CD8-positive, alpha-beta memory T cell (primary cell): ENCODE data around the gene RBM20. TPM values are rescaled to one million over a fixed set of nuclear protein-coding genes. Genes with fewer than 3 reads are reported as not detected.

ENCODE experiments used
- CTCF ChIA-PET: fragments of 350-600 bp; sonication (Branson Sonifier 250); formaldehyde crosslinking; loops from one replicate; lab custom pipeline; 2021; ENCODE audit warnings: antibody characterized with exemption; lab: Charles Lee
- POLR2A ChIA-PET: fragments of 350-600 bp; sonication (Branson Sonifier 250); formaldehyde crosslinking; loops from one replicate; lab custom pipeline; 2021; ENCODE audit warnings: antibody characterized with exemption; lab: Charles Lee
- DNase-seq, 5 donors: peaks; one replicate each; pipeline versions ENCODE4 v3.0.0 to v3.0.0-alpha.2; 2020 to 2022; ENCODE audit warnings: mixed read lengths in 1 of 5
- H3K27ac ChIP-seq: one replicate; pipeline ENCODE4 v1.7.0; 2013; ENCODE audit warnings: low read depth, mild to moderate bottlenecking, low read length, moderate library complexity
- H3K27me3 ChIP-seq: 2 replicates; pipeline ENCODE4 v1.7.0; 2013; ENCODE audit warnings: low read length, mild to moderate bottlenecking; ENCODE audit not compliant: insufficient read depth, poor library complexity, severe bottlenecking
- H3K36me3 ChIP-seq: 2 replicates; pipeline ENCODE4 v1.7.0; 2013; ENCODE audit warnings: mild to moderate bottlenecking, low read length, moderate library complexity; ENCODE audit not compliant: insufficient read depth
- H3K4me1 ChIP-seq: 2 replicates; pipeline ENCODE4 v1.7.0; 2013; ENCODE audit warnings: mild to moderate bottlenecking, low read length, moderate library complexity; ENCODE audit not compliant: insufficient read depth
- H3K4me3 ChIP-seq: 2 replicates; pipeline ENCODE4 v1.7.0; 2013; ENCODE audit warnings: mild to moderate bottlenecking, low read length
- H3K9me3 ChIP-seq: 2 replicates; pipeline ENCODE4 v1.7.0; 2013; ENCODE audit warnings: mild to moderate bottlenecking, low read length
- H3K27ac Mint-ChIP-seq, 8 donors: one replicate each; pipeline ENCODE4 v1.8.0; 2020 to 2021; ENCODE audit warnings: mixed read lengths in 8 of 8, mild to moderate bottlenecking in 6 of 8, inconsistent platforms in 3 of 8, moderate library complexity in 3 of 8
- H3K27me3 Mint-ChIP-seq, 2 donors: one replicate each; pipeline ENCODE4 v1.8.0; 2020 to 2021; ENCODE audit warnings: mixed read lengths in 2 of 2, mild to moderate bottlenecking in 1 of 2, moderate library complexity in 1 of 2
- H3K36me3 Mint-ChIP-seq, 3 donors: one replicate each; pipeline ENCODE4 v1.8.0; 2020 to 2021; ENCODE audit warnings: mixed read lengths in 3 of 3, inconsistent platforms in 1 of 3, mild to moderate bottlenecking in 1 of 3
- H3K4me1 Mint-ChIP-seq, 3 donors: one replicate each; pipeline ENCODE4 v1.8.0; 2020 to 2021; ENCODE audit warnings: mixed read lengths in 3 of 3, inconsistent platforms in 1 of 3, mild to moderate bottlenecking in 1 of 3
- H3K4me3 Mint-ChIP-seq, 7 donors: one replicate each; pipeline ENCODE4 v1.8.0; 2020 to 2021; ENCODE audit warnings: mixed read lengths in 7 of 7, mild to moderate bottlenecking in 6 of 7, moderate library complexity in 4 of 7, inconsistent platforms in 2 of 7
- H3K9me3 Mint-ChIP-seq, 5 donors: one replicate each; pipeline ENCODE4 v1.8.0; 2020 to 2022; ENCODE audit warnings: mixed read lengths in 5 of 5, mild to moderate bottlenecking in 3 of 5, moderate library complexity in 2 of 5, inconsistent platforms in 1 of 5
- polyA plus RNA-seq: library from polyadenylated mRNA; unstranded; fragments of 300-500 nt; fragmentation: Illumina TruSeq; gene quantifications from one replicate; pipeline ENCODE4 v1.2.3, GENCODE V29; 2021
- total RNA-seq, 2 experiments: library from RNA; stranded (reverse); gene quantifications; one replicate each; pipeline ENCODE4 v1.2.3, GENCODE V29; 2021

The RBM20 gene
- total and polyA plus RNA-seq, 3 experiments from 2014 or later: 0.07 to 0.09 TPM; not detected in 1

DNA sequence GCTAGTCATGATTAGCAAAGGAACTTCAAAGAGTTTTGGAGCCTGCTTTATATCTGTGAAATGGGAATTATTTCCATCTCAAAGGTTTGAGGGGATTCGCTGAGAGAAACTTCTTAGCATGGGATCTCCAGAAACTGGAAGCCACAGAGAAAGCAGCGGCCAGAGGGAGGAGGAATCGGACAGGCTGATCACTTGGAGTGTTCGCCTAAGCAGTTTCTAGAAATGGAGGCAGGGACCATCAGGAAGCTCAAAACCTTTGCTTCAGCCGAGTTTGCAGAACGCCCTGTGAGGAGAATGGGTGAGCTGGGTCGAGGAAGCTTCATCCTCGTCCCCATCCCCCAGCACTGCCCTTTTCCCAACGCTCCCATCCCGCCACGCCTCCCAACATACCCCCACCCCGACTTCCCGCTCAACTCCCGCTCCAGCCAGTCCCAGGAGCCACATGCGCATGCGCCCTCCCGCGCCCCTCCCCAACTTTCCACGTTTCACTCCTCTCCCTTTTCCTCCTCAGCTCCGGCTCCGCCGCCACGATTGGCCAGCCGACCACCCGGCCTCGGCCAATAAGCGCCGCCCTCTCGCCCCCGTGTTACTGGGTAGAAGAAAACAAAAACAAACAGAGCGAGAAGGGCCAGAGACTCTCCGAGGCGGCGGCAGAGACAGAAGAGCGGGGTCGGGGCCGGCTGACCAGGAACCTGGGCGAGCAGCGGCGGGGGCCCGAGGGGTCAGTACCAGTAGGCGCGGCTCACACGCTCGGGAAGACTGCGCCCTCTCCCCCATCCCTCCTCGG, 227.4 kb downstream of the RBM20 start, which contains the start of gene PDCD4:
TSS of gene PDCD4 (plus strand) at position 631 of the 787 bp plus-strand sequence. CDS start 4,100 bp downstream, outside the sequence.
- peaks cover 68 to 77% (median 69%) of the 10 kb centered on the region in 3 donors for H3K4me1 Mint-ChIP-seq

DNA sequence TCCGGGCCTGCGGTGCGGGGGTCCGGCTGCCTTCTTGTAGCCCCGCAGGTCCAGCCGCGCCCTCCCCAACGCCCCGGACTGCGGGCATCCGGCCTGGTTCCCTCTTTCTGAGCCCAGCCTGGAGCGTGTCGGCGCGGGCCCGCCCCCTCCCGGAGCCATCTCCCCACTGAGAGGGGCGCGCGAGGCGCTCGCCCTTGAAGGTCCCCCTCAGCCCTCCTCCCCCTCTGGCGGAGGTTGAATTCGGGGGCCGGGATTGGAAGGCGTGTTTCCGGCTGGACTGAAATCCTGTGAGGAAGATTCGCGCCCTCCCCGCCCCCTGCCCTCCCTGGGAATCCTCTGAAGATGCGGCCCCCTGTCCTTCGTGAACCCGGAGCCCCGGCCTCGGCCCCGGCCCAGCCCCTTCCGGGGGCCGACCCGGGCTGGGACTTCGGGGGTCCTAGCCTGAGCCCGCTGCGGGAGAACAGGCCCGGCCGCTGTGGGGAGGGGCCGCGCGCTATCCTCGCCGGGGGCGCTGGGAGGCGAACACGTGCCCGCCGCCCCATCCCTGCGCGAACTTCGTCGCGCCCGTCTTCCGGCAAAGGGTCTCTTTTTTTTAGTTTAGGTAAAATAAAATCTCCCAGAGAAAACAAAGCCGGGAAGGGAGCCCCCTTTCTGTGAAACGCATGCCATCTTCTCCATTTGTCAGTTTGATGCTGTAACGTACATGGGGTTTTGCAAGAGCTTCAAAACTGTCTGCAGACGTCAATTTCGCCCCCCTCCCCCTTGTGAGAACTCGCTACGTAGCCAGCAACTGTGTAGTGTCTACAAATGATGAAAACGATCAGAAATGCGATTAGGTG, 228.2 kb downstream of the RBM20 start:
- Mint-ChIP-seq H3K27ac (peak overlapping the region; percentile 97 to 98 (median 98)), H3K36me3 (peaks cover 4 to 44% (median 6%) of the 10 kb centered on the region in 3 donors), H3K27me3 (peaks cover 0 to 1% of the 10 kb centered on the region in 2 donors), H3K9me3 (no peaks in the 10 kb centered on the region), H3K4me3 (peak overlapping the region; percentile 90 to 100 (median 95)), H3K4me1 (peaks cover 64 to 75% (median 67%) of the 10 kb centered on the region in 3 donors)
- no peaks in the 10 kb centered on the region for H3K36me3 ChIP-seq
- peaks cover 72% of the 10 kb centered on the region for H3K4me1 ChIP-seq
- ChIA-PET POLR2A (interaction anchor here (0.6 to 2.8 kb wide), 17 partner anchors 8 to 662 kb away, joined by 3 to 54 read pairs (median 4); partner anchors contain the start of genes BBIP1 and SHOC2), CTCF (interaction anchor here (0.6 to 2.3 kb wide), 17 partner anchors 11 to 98 kb away, joined by 3 to 20 read pairs (median 4); partner anchors contain the start of gene BBIP1)
- H3K9me3 ChIP-seq: no peaks in the 10 kb centered on the region
- H3K27ac ChIP-seq: peak overlapping the region; percentile 77
- no peaks in the 10 kb centered on the region for H3K27me3 ChIP-seq
- peak overlapping the region; percentile 68 for H3K4me3 ChIP-seq
- peak; percentile 77 to 94 (median 89) for DNase-seq

More for the DNA sequence above, 227.4 kb downstream of the RBM20 start, which contains the start of gene PDCD4:
- Histone ChIP-seq H3K27me3 (no peaks in the 10 kb centered on the region), H3K27ac (peak within 1 kb of the TSS; percentile 77), H3K4me1 (peaks cover 74% of the 10 kb centered on the region), H3K4me3 (peak within 1 kb of the TSS; percentile 68), H3K9me3 (no peaks in the 10 kb centered on the region), H3K36me3 (no peaks in the 10 kb centered on the region)
- Mint-ChIP-seq H3K27ac (peak within 1 kb of the TSS; percentile 97 to 100 (median 98)), H3K4me3 (peak within 1 kb of the TSS; percentile 90 to 100 (median 95)), H3K36me3 (peaks cover 3 to 39% (median 4%) of the 10 kb centered on the region in 3 donors), H3K27me3 (peaks cover 0 to 1% of the 10 kb centered on the region in 2 donors), H3K9me3 (no peaks in the 10 kb centered on the region)
- ChIA-PET CTCF (interaction anchor here (0.7 to 1.1 kb wide), 10 partner anchors 10 to 73 kb away, joined by 3 to 10 read pairs (median 4); partner anchors contain the start of genes BBIP1 and SHOC2), POLR2A (interaction anchor here (0.8 to 2.8 kb wide), 12 partner anchors 9 to 107 kb away, joined by 3 to 54 read pairs (median 4); partner anchors contain the start of genes BBIP1 and SHOC2)
- peak; percentile 91 to 97 (median 95) for DNase-seq

DNA sequence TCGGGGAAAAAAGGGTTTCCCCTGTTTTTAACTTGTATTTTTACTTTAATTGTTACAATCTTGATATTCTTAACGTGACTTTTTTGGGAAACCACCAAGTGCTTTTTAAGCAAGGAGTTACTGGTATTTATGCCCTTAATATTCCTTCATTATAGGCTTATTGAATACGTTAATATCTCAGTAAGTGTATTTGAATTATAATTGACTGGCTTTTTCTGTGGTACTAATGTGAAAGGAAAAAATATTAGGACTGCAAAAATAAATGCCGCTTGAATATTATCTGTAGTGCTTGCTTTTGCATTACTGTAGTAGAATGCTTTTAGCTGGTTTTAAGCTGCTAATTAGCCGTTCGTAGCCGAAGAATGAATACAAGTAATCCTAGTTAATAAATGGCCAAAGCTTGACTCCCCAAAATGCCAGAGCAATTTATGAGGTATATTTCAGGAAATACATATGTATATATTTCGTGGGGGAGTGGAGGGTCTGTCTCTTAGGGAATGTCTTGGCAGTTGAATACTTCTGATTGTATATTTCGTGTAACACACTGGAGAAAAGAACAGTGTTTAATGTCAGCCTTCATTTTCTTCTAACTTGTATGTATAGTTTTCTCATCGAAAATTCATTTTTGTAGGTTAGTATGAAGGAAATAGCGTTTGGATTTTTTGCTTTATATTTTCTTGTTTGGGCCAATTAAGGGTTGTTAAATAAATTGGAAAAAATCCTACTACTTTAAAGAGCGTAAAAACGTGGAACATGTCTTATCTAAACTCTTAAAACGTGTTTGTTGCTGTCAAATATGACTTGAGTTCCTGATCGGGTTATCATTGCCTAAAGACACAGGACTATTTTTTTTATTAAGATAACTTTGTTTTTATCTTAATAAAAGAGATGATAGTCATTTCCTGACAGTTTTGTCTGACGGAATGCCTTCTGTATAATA, 229.1 kb downstream of the RBM20 start:
- H3K9me3 Mint-ChIP-seq: no peaks in the 10 kb centered on the region
- H3K27me3 Mint-ChIP-seq: peaks cover 0 to 1% of the 10 kb centered on the region in 2 donors
- Histone ChIP-seq H3K4me1 (peaks cover 68% of the 10 kb centered on the region), H3K36me3 (peaks cover 7% of the 10 kb centered on the region), H3K4me3 (peak overlapping the region; percentile 68), H3K27ac (peak overlapping the region; percentile 77), H3K27me3 (no peaks in the 10 kb centered on the region), H3K9me3 (no peaks in the 10 kb centered on the region)
- DNase-seq: no peak
- peaks cover 4 to 53% (median 6%) of the 10 kb centered on the region in 3 donors for H3K36me3 Mint-ChIP-seq
- ChIA-PET CTCF (interaction anchor here (0.6 to 2.3 kb wide), 15 partner anchors 12 to 99 kb away, joined by 3 to 20 read pairs (median 4); partner anchors contain the start of gene BBIP1), POLR2A (interaction anchor here (0.6 to 2.8 kb wide), 11 partner anchors 9 to 662 kb away, joined by 3 to 54 read pairs (median 4); partner anchors contain the start of genes BBIP1 and SHOC2)
- H3K4me3 Mint-ChIP-seq: peak overlapping the region; percentile 90 to 100 (median 95)
- peak overlapping the region; percentile 86 to 98 (median 98) for H3K27ac Mint-ChIP-seq
- peaks cover 64 to 75% (median 67%) of the 10 kb centered on the region in 3 donors for H3K4me1 Mint-ChIP-seq

DNA sequence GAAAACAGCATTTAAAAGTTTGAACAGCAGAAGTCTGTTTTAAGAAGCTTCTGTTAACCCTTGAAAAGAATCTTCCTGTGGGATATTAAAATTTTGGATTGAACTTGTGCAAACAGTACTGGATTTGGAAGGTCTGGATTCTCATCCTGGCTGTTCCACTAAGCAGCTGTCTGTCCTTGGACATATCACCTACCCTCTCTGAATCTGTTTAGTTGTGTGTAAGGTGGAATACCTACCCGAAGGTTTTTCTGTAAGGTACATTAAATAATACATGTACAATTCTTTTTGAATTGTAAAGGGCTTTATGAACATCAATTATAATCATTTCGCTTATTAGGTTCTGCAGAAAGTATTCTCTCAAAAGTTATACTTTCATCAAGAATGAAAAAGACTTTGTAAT, 229.8 kb downstream of the RBM20 start:
- DNase-seq: no peak
- Mint-ChIP-seq H3K27ac (peak overlapping the region in 7 of 8 donors; percentile 92 to 98 (median 97)), H3K4me3 (peak overlapping the region; percentile 83 to 100 (median 93)), H3K36me3 (peaks cover 4 to 60% (median 6%) of the 10 kb centered on the region in 3 donors), H3K4me1 (peaks cover 64 to 75% (median 67%) of the 10 kb centered on the region in 3 donors), H3K9me3 (no peaks in the 10 kb centered on the region), H3K27me3 (peaks cover 0 to 1% of the 10 kb centered on the region in 2 donors)
- Histone ChIP-seq H3K36me3 (peaks cover 12% of the 10 kb centered on the region), H3K9me3 (no peaks in the 10 kb centered on the region), H3K4me3 (peak overlapping the region; percentile 68), H3K27ac (peak overlapping the region; percentile 77), H3K4me1 (peaks cover 67% of the 10 kb centered on the region), H3K27me3 (no peaks in the 10 kb centered on the region)
- ChIA-PET CTCF (interaction anchor here (1.4 to 2.3 kb wide), 5 partner anchors 13 to 71 kb away, joined by 5 to 20 read pairs (median 7); no protein-coding TSS in a partner anchor), POLR2A (interaction anchor here (1.3 kb wide), 1 partner anchor 71 kb away, joined by 6 read pairs; no protein-coding TSS in a partner anchor)

DNA sequence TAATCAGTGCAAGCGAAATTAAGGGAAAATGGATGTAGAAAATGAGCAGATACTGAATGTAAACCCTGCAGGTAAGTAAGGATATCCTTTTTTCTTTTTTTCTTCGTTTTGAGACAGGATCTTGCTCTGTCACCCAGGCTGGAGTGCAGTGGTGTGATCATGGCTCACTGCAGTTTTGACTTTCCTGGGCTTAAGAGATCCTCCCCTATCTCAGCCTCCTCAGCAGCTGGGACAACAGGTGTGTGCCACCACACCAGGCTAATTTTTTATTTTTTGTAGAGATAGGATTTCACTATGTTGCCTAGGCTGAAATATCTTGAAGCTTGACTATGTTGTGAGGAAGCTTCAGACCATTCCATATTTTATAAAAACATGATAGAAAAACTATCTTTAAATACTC, 231.9 kb downstream of the RBM20 start:
- H3K4me1 ChIP-seq: peaks cover 53% of the 10 kb centered on the region
- Mint-ChIP-seq H3K4me1 (peaks cover 58 to 75% (median 67%) of the 10 kb centered on the region in 3 donors), H3K36me3 (peaks cover 0 to 75% (median 5%) of the 10 kb centered on the region in 3 donors), H3K4me3 (peak overlapping the region; percentile 33 to 71 (median 58)), H3K27me3 (no peaks in the 10 kb centered on the region), H3K27ac (peak overlapping the region in 7 of 8 donors; percentile 14 to 89 (median 69)), H3K9me3 (no peaks in the 10 kb centered on the region)
- POLR2A ChIA-PET: interaction anchor here (0.5 to 1.9 kb wide), 5 partner anchors 15 to 73 kb away, joined by 3 to 8 read pairs (median 4); no protein-coding TSS in a partner anchor
- H3K27ac ChIP-seq: no peak overlapping the region
- CTCF ChIA-PET: interaction anchor here (1.0 to 2.3 kb wide), 4 partner anchors 41 to 130 kb away, joined by 3 to 6 read pairs (median 4); no protein-coding TSS in a partner anchor
- DNase-seq: no peak
- H3K36me3 ChIP-seq: peaks cover 13% of the 10 kb centered on the region
- no peak overlapping the region for H3K4me3 ChIP-seq
- no peaks in the 10 kb centered on the region for H3K9me3 ChIP-seq
- H3K27me3 ChIP-seq: no peaks in the 10 kb centered on the region

DNA sequence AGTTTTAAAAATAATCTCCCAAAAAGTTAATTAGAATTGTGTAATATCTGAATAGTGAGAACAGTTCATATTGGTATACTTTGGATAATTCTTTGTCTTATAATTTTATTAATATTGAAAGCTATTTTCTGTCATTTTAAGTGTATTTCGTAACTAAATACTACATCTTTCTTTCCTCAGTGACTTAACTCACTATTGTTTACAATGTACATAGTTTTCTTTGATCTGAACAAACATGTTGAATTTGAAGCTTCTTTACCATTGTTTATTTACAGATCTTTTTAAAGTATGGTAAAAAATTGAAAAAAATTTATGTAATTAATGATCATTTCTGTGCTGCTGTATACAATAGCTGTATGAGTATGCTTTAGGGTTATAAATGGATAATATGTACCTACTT, 232.7 kb downstream of the RBM20 start:
- peak overlapping the region in 6 of 7 donors; percentile 4 to 81 (median 31) for H3K4me3 Mint-ChIP-seq
- no peaks in the 10 kb centered on the region for H3K9me3 Mint-ChIP-seq
- Histone ChIP-seq H3K9me3 (no peaks in the 10 kb centered on the region), H3K36me3 (peaks cover 17% of the 10 kb centered on the region), H3K27me3 (no peaks in the 10 kb centered on the region), H3K4me3 (no peak overlapping the region), H3K27ac (no peak overlapping the region), H3K4me1 (peaks cover 56% of the 10 kb centered on the region)
- peaks cover 61 to 76% (median 69%) of the 10 kb centered on the region in 3 donors for H3K4me1 Mint-ChIP-seq
- CTCF ChIA-PET: interaction anchor here (1.2 to 2.3 kb wide), 5 partner anchors 16 to 73 kb away, joined by 3 to 8 read pairs (median 6); no protein-coding TSS in a partner anchor
- no peak for DNase-seq
- H3K36me3 Mint-ChIP-seq: peaks cover 6 to 75% (median 9%) of the 10 kb centered on the region in 3 donors
- H3K27ac Mint-ChIP-seq: peak overlapping the region in 6 of 8 donors; percentile 47 to 92 (median 72)
- no peaks in the 10 kb centered on the region for H3K27me3 Mint-ChIP-seq
- POLR2A ChIA-PET: interaction anchor here (1.3 to 1.9 kb wide), 5 partner anchors 10 to 74 kb away, joined by 3 to 8 read pairs (median 5); no protein-coding TSS in a partner anchor
